ENCODE results near the gene FAM13A. TPM values are rescaled to one million over a fixed set of nuclear protein-coding genes. Genes with fewer than 3 reads are reported as not detected.

FAM13A gene
- total and polyA plus RNA-seq, 2 donors (not counting 1 experiment from before 2014, with no cell fraction given) = 0.51 to 2.1 TPM

DNA sequence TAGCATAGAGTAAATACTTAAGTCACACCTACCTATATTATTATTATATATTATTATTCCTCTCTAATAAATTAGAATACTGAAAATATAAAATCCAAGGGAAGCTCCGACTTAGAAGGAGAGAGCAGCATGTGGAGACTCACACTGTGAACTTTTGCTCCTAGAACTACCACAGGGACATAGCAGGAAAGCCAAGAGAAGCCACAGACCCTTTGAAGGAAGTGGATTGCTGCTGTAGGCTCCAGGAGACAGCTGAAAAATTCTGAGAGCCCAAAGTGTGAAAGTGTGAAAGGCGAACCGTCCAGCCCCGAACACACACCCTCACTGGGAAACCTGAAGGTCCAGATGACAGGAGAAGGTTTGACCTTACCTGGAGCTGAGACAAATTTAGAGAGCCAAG lies 177.0 kb downstream of the FAM13A start:
- Histone ChIP-seq H3K4me3 (ENCODE audit: control extremely low read depth in 1 of 5, extremely low read depth in 1 of 5, insufficient read depth in 1 of 5, low read depth in 2 of 5, low read length in 4 of 5) (no peak overlapping the region), H2AFZ (ENCODE audit: insufficient read depth, low read depth, low read length, poor library complexity, severe bottlenecking) (no peak overlapping the region)
- no peaks in the 10 kb centered on the region for H3K9me3 Mint-ChIP-seq (ENCODE audit: insufficient read depth)

DNA sequence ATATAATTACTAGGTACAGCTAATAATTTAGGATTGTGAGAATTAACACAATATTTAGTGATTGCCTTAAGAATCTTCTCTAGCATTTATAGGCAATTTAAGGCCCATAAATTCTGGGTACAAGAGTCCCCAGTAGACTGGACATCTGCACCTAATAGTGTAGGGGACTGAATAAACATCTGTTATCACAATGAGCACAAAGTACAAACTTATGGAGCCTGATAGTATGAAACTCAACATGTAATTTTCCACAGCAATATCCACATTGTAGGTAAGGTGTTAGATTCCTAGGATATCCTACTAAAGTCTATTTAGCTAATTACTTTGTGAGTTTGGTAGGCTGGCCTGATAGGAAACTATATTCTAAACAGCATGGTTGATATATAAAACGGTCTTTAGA lies 178.3 kb downstream of the FAM13A start:
- TF ChIP-seq, protein P1, sequence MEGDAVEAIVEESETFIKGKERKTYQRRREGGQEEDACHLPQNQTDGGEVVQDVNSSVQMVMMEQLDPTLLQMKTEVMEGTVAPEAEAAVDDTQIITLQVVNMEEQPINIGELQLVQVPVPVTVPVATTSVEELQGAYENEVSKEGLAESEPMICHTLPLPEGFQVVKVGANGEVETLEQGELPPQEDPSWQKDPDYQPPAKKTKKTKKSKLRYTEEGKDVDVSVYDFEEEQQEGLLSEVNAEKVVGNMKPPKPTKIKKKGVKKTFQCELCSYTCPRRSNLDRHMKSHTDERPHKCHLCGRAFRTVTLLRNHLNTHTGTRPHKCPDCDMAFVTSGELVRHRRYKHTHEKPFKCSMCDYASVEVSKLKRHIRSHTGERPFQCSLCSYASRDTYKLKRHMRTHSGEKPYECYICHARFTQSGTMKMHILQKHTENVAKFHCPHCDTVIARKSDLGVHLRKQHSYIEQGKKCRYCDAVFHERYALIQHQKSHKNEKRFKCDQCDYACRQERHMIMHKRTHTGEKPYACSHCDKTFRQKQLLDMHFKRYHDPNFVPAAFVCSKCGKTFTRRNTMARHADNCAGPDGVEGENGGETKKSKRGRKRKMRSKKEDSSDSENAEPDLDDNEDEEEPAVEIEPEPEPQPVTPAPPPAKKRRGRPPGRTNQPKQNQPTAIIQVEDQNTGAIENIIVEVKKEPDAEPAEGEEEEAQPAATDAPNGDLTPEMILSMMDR (IDR thresholded peaks at IDR 0.05) = no peak
- TF ChIP-seq EZH2 (IDR thresholded peaks at IDR 0.05; ENCODE audit: borderline replicate concordance, insufficient read depth, low read depth, low read length, poor library complexity, severe bottlenecking) = no peak
- Histone ChIP-seq H3K4me1 (ENCODE audit: control insufficient read depth in 2 of 2, insufficient read depth in 2 of 2, low read length in 2 of 2) (no peaks in the 10 kb centered on the region), H3K9ac (ENCODE audit: low read length) (no peak overlapping the region), H3K79me2 (ENCODE audit: control insufficient read depth, insufficient read depth, low read length) (no peaks in the 10 kb centered on the region), H3K4me3 (ENCODE audit: control extremely low read depth in 1 of 5, extremely low read depth in 1 of 5, insufficient read depth in 1 of 5, low read depth in 2 of 5, low read length in 4 of 5) (no peak overlapping the region), H2AFZ (ENCODE audit: insufficient read depth, low read depth, low read length, poor library complexity, severe bottlenecking) (no peak overlapping the region), H3K27me3 (replicated peaks in 1 of 4; ENCODE audit: control extremely low read depth in 1 of 4, control insufficient read depth in 3 of 4, insufficient read depth in 4 of 4, low read length in 3 of 4) (no peaks in the 10 kb centered on the region), H3K27ac (ENCODE audit: low read length in 2 of 2) (no peak overlapping the region), H3K9me3 (ENCODE audit: control extremely low read depth in 1 of 3, control insufficient read depth in 2 of 3, insufficient read depth in 1 of 3, low read length in 2 of 3) (no peaks in the 10 kb centered on the region), H4K20me1 (ENCODE audit: control insufficient read depth, insufficient read depth, low read length, poor library complexity, severe bottlenecking) (no peaks in the 10 kb centered on the region), H3K36me3 (replicated peaks in 1 of 2; ENCODE audit: control extremely low read depth in 1 of 2, control insufficient read depth in 1 of 2, extremely low read depth in 1 of 2, insufficient read depth in 2 of 2, low read length in 1 of 2) (no peaks in the 10 kb centered on the region), H3K4me2 (replicated peaks; ENCODE audit: low read depth, low read length, poor library complexity, severe bottlenecking) (no peak overlapping the region)
- no peak for ATAC-seq (ENCODE audit: low read depth)
- ChIA-PET POLR2A (no interaction called here), CTCF (no interaction called here)
- Mint-ChIP-seq H3K4me1 (no peaks in the 10 kb centered on the region), H3K27me3 (peaks cover 9% of the 10 kb centered on the region), H3K9me3 (ENCODE audit: insufficient read depth) (no peaks in the 10 kb centered on the region), H3K27ac (no peak overlapping the region), H3K4me3 (no peak overlapping the region)
- intact Hi-C loops (cut with micrococcal nuclease) = no loop called here
- no peak for DNase-seq
- WGBS (ENCODE audit: insufficient coverage) = no CpG with 5 or more reads among the region's 1 CpG

More for the DNA sequence above, 177.0 kb downstream of the FAM13A start:
- ATAC-seq (ENCODE audit: low read depth) (no peak), DNase-seq (no peak)
- Histone ChIP-seq H3K27me3 (replicated peaks in 1 of 4; ENCODE audit: control extremely low read depth in 1 of 4, control insufficient read depth in 3 of 4, insufficient read depth in 4 of 4, low read length in 3 of 4) (no peaks in the 10 kb centered on the region), H4K20me1 (ENCODE audit: control insufficient read depth, insufficient read depth, low read length, poor library complexity, severe bottlenecking) (no peaks in the 10 kb centered on the region), H3K79me2 (ENCODE audit: control insufficient read depth, insufficient read depth, low read length) (no peaks in the 10 kb centered on the region), H3K9ac (ENCODE audit: low read length) (no peak overlapping the region), H3K4me2 (replicated peaks; ENCODE audit: low read depth, low read length, poor library complexity, severe bottlenecking) (no peak overlapping the region), H3K27ac (ENCODE audit: low read length in 2 of 2) (no peak overlapping the region), H3K9me3 (ENCODE audit: control extremely low read depth in 1 of 3, control insufficient read depth in 2 of 3, insufficient read depth in 1 of 3, low read length in 2 of 3) (no peaks in the 10 kb centered on the region), H3K4me1 (ENCODE audit: control insufficient read depth in 2 of 2, insufficient read depth in 2 of 2, low read length in 2 of 2) (no peaks in the 10 kb centered on the region), H3K36me3 (replicated peaks in 1 of 2; ENCODE audit: control extremely low read depth in 1 of 2, control insufficient read depth in 1 of 2, extremely low read depth in 1 of 2, insufficient read depth in 2 of 2, low read length in 1 of 2) (no peaks in the 10 kb centered on the region)
- 97% methylated on average over 3 of the region's 4 CpGs for WGBS (ENCODE audit: insufficient coverage)
- H3K4me1 Mint-ChIP-seq = no peaks in the 10 kb centered on the region
- ChIA-PET POLR2A (no interaction called here), CTCF (no interaction called here)
- intact Hi-C loops (cut with micrococcal nuclease) = no loop called here
- no peak overlapping the region for H3K27ac Mint-ChIP-seq
- H3K27me3 Mint-ChIP-seq = peaks cover 9% of the 10 kb centered on the region
- TF ChIP-seq EZH2 (IDR thresholded peaks at IDR 0.05; ENCODE audit: borderline replicate concordance, insufficient read depth, low read depth, low read length, poor library complexity, severe bottlenecking) = no peak
- TF ChIP-seq, protein P1 (IDR thresholded peaks at IDR 0.05) = no peak
- no peak overlapping the region for H3K4me3 Mint-ChIP-seq
